Parathyroid adenoma (tissue), 2 donors: ENCODE measurements around the gene CTBP1.
"Not testable (repeated sequence)": the region's sequence is repeated elsewhere in the genome, so short reads cannot be mapped to it uniquely, and the experiment has no call there.

Source experiments
- H2AFZ ChIP-seq: fragments of 300-600 bp; sonication (generic); one replicate; pipeline ENCODE4 v1.7.0; 2017; ENCODE audit warnings: antibody characterized with exemption, mild to moderate bottlenecking
- H3K27ac ChIP-seq: fragments of 300-600 bp; sonication (generic); one replicate; pipeline ENCODE4 v1.7.0; 2017
- H3K27me3 ChIP-seq: fragments of 300-600 bp; sonication (generic); one replicate; pipeline ENCODE4 v1.7.0; 2017; ENCODE audit warnings: low read length; ENCODE audit not compliant: control insufficient read depth, insufficient read depth
- H3K36me3 ChIP-seq: fragments of 300-600 bp; sonication (generic); one replicate; pipeline ENCODE4 v1.7.0; 2017; ENCODE audit warnings: low read length; ENCODE audit not compliant: control insufficient read depth, insufficient read depth
- H3K4me1 ChIP-seq: fragments of 300-600 bp; sonication (generic); one replicate; pipeline ENCODE4 v1.7.0; 2017; ENCODE audit warnings: control low read depth
- H3K4me2 ChIP-seq: fragments of 300-600 bp; sonication (generic); one replicate; pipeline ENCODE4 v1.7.0; 2017; ENCODE audit warnings: low read length
- H3K4me3 ChIP-seq: fragments of 300-600 bp; sonication (generic); one replicate; pipeline ENCODE4 v1.7.0; 2017; ENCODE audit warnings: low read depth, low read length
- H3K79me2 ChIP-seq: fragments of 300-600 bp; sonication (generic); one replicate; pipeline ENCODE4 v1.7.0; 2017; ENCODE audit warnings: control low read depth
- H3K9ac ChIP-seq: fragments of 300-600 bp; sonication (generic); one replicate; pipeline ENCODE4 v1.7.0; 2017; ENCODE audit warnings: mild to moderate bottlenecking
- H3K9me3 ChIP-seq: fragments of 300-600 bp; sonication (generic); one replicate; pipeline ENCODE4 v1.7.0; 2017; ENCODE audit warnings: low read length; ENCODE audit not compliant: control insufficient read depth
- TF ChIP-seq, protein P1 (sequence below): fragments of 300-600 bp; sonication (generic); IDR thresholded peaks from one replicate; pipeline ENCODE4 v1.7.0; 2017; ENCODE audit warnings: antibody characterized with exemption, mild to moderate bottlenecking
- donor health status: primary hyperparathyroidism.

CTBP1 gene

DNA sequence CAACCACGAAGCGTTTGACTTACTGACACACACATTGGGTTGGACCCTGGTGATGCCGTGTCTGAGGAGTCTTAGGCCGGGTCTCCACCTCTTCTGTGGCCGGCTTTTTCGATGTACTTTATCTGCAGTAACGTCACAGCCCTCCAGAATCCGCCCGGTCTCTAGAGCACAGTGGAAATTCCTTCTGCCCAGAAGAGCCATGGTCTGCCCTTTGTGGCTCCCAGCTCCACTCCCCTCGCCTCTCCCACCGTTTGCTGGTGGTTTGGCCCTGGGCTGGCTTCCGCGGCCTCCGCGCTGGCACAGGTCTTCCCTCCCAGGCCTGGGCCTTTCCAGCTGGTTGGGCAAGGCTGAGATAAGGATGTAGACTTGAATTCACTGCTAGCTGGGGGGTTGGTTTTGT lies 45.1 kb upstream of the CTBP1 start:
- H3K4me3 ChIP-seq, result no peak overlapping the region
- no peak overlapping the region for H2AFZ ChIP-seq
- no peaks in the 10 kb centered on the region for H3K27me3 ChIP-seq
- TF ChIP-seq, protein P1, sequence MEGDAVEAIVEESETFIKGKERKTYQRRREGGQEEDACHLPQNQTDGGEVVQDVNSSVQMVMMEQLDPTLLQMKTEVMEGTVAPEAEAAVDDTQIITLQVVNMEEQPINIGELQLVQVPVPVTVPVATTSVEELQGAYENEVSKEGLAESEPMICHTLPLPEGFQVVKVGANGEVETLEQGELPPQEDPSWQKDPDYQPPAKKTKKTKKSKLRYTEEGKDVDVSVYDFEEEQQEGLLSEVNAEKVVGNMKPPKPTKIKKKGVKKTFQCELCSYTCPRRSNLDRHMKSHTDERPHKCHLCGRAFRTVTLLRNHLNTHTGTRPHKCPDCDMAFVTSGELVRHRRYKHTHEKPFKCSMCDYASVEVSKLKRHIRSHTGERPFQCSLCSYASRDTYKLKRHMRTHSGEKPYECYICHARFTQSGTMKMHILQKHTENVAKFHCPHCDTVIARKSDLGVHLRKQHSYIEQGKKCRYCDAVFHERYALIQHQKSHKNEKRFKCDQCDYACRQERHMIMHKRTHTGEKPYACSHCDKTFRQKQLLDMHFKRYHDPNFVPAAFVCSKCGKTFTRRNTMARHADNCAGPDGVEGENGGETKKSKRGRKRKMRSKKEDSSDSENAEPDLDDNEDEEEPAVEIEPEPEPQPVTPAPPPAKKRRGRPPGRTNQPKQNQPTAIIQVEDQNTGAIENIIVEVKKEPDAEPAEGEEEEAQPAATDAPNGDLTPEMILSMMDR, result no peak
- no peaks in the 10 kb centered on the region for H3K36me3 ChIP-seq
- no peak overlapping the region for H3K9ac ChIP-seq
- H3K9me3 ChIP-seq, result no peaks in the 10 kb centered on the region
- H3K79me2 ChIP-seq, result peaks cover 40% of the 10 kb centered on the region
- H3K4me1 ChIP-seq, result peaks cover 3% of the 10 kb centered on the region
- no peak overlapping the region for H3K4me2 ChIP-seq
- no peak overlapping the region for H3K27ac ChIP-seq

DNA sequence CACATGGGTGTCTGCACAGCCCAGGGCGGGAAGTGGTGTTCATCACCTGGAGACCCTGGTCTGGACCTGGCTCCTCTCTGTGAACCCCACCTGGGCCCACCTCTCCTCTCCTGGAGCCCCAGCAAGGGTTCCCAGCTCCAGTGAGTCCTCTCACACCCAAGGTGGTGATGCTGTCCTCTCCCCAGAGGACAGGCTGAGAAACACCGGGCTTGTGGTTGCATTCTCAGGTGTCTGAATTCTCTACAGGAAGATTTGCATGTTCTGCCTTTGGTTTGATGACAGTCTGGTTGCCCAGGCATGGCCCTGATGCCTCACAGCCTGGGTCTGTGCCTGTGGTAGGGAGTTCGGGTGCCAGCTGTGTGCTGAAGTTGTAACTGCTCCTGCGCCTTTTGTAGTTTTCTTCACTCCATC lies 44.6 kb upstream of the CTBP1 start:
- H3K9me3 ChIP-seq, result no peaks in the 10 kb centered on the region
- no peaks in the 10 kb centered on the region for H3K27me3 ChIP-seq
- H3K4me3 ChIP-seq, result no peak overlapping the region
- no peak overlapping the region for H3K9ac ChIP-seq
- H3K79me2 ChIP-seq, result peaks cover 40% of the 10 kb centered on the region
- no peak overlapping the region for H2AFZ ChIP-seq
- H3K4me1 ChIP-seq, result peaks cover 3% of the 10 kb centered on the region
- TF ChIP-seq, protein P1, result no peak
- H3K4me2 ChIP-seq, result no peak overlapping the region
- no peak overlapping the region for H3K27ac ChIP-seq
- H3K36me3 ChIP-seq, result no peaks in the 10 kb centered on the region

DNA sequence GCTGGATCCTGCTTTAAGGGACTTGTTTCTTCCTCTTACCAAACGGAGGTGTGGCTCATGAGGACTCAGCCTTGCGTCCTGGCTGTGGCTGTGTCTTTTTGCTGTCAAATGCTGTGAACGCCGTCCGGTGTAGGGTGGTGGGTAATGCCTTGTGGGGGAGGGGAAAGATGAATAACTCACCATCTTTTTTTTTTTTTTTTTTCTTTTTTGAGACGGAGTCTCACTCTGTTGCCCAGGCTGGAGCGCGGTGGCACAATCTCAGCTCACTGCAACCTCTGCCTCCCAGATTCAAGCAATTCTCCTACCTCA lies 43.7 kb upstream of the CTBP1 start:
- H3K4me1 ChIP-seq, H3K9me3 ChIP-seq, H3K9ac ChIP-seq, H3K36me3 ChIP-seq, H3K4me3 ChIP-seq, H3K4me2 ChIP-seq, H2AFZ ChIP-seq, H3K27me3 ChIP-seq, H3K27ac ChIP-seq: not testable (repeated sequence)
- peaks cover 38% of the 10 kb centered on the region for H3K79me2 ChIP-seq

DNA sequence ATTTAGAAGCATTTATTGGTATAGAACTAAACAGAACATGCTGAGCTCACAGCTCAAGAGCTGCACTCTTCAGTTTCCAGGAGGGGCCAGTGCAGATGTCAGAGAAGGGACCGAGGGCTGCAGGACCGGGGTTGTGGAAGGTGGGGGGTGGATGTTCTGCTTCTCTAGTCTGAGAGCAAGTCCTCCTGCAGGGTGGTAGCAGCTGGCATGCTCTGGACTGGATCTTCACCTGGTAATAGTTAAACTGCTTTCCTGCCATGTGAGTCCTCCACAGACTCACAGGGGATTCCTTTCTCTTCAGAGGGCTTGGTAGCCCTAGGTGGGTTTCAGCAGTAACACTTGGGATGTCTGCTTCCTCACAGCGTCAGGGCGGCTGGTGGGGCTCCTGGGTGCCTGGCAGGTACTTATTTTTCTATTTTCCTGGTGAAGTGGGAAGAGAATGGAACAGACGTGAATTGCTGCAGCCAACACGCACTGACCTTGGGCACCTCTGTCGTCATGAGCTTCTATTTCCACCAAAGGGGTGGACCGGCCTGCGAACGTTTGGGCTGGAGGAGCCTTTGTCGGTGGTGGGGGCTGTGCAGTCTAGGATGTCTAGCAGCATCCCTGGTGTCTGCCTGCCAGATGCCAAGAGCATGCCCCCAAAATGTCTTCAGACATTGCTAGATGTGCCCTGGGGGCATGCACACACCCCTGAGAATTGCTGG lies 43.2 kb upstream of the CTBP1 start:
- no peaks in the 10 kb centered on the region for H3K27me3 ChIP-seq
- no peak overlapping the region for H2AFZ ChIP-seq
- TF ChIP-seq, protein P1, result no peak
- H3K9me3 ChIP-seq, result no peaks in the 10 kb centered on the region
- H3K79me2 ChIP-seq, result peaks cover 37% of the 10 kb centered on the region
- no peaks in the 10 kb centered on the region for H3K36me3 ChIP-seq
- H3K27ac ChIP-seq, result no peak overlapping the region
- peaks cover 3% of the 10 kb centered on the region for H3K4me1 ChIP-seq
- H3K9ac ChIP-seq, result no peak overlapping the region
- peak overlapping the region; percentile 91 for H3K4me3 ChIP-seq
- H3K4me2 ChIP-seq, result peak overlapping the region; percentile 91

DNA sequence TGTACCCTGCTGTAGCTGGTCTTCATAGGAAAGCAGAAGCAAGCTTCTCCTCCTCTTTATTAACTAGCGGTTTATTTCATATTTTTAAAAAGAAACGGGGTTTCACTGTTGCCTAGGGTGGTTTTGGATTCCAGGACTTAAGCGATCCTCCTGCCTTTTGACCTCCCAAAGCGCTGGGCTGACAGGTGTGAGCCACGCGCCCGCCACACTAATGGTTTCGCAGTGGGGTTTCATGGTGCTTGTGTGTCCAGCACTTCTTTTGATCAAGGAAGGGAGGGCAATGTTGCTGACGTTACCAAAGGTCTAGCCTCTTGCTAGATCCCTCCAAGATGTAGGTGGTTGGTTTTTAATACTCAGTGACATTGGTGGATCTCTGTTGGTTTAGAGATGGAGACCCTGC lies 42.2 kb upstream of the CTBP1 start:
- Histone ChIP-seq H3K36me3 (no peaks in the 10 kb centered on the region), H3K4me3 (peak overlapping the region; percentile 91), H3K79me2 (peaks cover 30% of the 10 kb centered on the region), H3K27me3 (no peaks in the 10 kb centered on the region), H3K9ac (no peak overlapping the region), H3K4me2 (peak overlapping the region; percentile 91), H2AFZ (no peak overlapping the region), H3K9me3 (no peaks in the 10 kb centered on the region), H3K4me1 (peaks cover 3% of the 10 kb centered on the region), H3K27ac (no peak overlapping the region)
- TF ChIP-seq, protein P1, result no peak
